Stimulated activated CD8-positive, alpha-beta memory T cell treated with anti-CD3 and anti-CD28 coated beads, Interleukin-4, amount 100 ng/mL, for 4 hours (primary cell): ENCODE data around the gene DHRS7B.
"Not testable (repeated sequence)": the region's sequence is repeated elsewhere in the genome, so short reads cannot be mapped to it uniquely, and the experiment has no call there.

Experiments
- DNase-seq, 2 donors: peaks; one replicate each; pipeline ENCODE4 v3.0.0-alpha.2; 2020; ENCODE audit warnings: low read depth in 2 of 2, low spot score in 1 of 2

The DHRS7B gene

GRCh38 chr17:21107067-21107650, 19.6 kb upstream of the DHRS7B start:
- not testable (repeated sequence) for DNase-seq

- DNase-seq: no peak
These were observed 18.1 kb upstream of the DHRS7B start for GRCh38 chr17:21108651-21109050.

DNA sequence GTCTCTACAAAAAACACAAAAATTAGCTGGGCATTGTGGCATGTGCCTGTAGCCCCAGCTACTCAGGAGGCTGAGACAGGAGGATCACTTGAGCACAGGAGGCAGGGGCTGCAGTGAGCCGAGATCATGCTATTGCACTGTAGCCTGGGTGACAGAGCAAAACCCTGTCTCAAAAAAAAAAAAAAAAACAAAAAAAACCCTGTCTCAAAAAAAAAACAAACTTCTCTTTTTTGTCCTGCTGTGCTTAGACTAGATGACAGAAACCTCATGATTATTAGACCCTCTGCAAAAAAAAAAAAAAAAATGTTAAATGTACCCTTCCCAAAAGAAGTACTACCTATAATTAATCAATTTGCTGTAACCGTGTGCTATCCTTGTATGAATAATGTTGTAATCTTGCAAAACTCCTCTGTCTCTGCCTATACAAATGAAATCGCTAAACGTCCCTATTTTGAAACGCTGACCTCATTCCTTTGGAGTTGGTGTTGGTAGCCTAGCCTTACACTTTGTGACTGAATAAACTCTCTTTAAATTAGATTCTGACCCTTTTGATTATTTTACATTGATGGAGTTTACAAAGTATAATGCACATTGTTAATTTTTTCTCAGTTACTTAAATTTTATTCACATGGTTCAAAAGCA, 13.6 kb upstream of the DHRS7B start:
- no peak for DNase-seq

DNA sequence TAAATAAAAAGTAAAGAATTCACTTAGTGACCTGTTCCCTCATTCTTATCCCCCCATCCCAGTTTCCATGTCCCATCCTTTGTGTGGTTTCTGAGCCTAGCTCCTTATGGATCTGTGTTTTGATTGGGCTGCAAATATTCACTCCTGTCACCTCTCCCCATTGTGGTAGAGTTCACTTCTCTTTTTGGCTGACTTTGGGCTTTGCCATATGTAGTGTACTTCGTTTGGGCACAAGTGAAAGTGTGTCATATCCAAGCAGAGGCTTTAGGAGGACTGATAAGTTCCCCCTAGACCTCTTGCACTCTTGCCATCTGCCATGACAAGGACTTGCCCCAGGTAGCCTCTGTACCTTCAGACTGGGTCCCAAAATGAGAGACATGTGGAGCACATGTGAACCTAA, 13.0 kb upstream of the DHRS7B start:
- DNase-seq: no peak

- not testable (repeated sequence) for DNase-seq
These were observed 12.0 kb upstream of the DHRS7B start for GRCh38 chr17:21114791-21115190.

DNA sequence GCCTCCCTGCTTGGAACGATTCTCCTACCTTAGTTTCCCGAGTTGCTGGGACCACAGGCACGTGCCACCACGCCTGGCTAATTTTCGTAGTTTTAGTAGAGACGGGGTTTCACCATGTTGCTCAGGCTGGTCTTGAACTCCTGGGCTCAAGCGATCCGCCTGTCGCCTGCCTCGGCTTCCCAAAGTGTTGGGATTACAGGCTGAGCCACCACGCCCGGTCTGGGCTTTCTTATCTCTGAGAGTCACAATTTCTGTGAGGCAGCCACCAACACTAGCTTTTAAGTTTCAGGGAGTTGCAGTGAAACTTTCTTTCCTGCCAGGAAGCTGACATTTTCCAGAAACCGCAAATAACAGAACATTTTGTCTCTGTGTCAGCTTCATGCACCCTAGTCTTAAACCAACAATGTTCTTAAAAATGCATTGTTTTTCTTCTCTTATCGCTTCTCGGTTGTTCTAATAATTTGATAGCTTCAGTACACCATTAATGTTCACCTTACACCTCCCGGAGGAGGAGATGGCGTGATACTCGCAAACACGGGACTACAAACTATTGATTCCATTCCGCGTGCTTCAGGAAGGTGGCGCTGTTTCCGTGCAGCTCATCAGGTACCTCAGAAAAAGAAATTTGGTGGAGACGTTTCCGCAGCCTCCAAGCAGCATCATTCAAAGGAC, 7.4 kb upstream of the DHRS7B start:
- DNase-seq: peak; percentile 25 to 43

- DNase-seq: no peak
These were observed 6.9 kb upstream of the DHRS7B start for GRCh38 chr17:21119919-21120249.

- no peak for DNase-seq
These were observed 2.7 kb upstream of the DHRS7B start for GRCh38 chr17:21124086-21124485.

GRCh38 chr17:21124517-21124916, 2.2 kb upstream of the DHRS7B start:
- DNase-seq: not testable (repeated sequence)

- peak; percentile 20 to 49 for DNase-seq
These were observed 902 bp upstream of the DHRS7B start for GRCh38 chr17:21125862-21126261.

DNA sequence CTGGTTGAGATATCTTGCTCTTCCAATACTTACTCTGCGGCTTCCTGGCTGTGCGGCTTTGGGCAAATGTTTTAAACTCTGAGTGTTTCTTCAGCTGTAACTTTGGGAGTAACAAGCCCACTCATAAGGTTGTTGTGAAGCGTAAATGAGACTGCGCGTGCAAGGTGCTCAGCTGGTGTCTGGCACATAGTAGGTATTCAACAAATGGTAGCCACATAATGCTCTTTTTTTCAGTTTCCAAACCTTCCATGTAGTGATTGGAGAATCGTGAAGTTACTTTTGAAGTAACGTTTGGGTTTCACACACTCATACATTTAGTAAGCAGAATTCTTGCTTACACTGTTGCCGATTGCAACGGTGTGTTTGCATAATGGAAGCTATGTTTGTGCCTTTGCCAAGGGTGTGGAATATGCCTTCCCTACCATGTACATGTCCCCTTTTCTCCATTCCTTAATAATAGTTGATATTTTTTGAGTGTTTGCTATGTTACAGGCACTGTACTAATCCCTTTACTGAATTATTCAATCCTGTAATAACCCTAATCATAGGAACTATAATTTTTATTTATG, 829 bp downstream of the DHRS7B start:
- no peak for DNase-seq

GRCh38 chr17:21129023-21129681, 2.4 kb downstream of the DHRS7B start:
- no peak for DNase-seq

DNA sequence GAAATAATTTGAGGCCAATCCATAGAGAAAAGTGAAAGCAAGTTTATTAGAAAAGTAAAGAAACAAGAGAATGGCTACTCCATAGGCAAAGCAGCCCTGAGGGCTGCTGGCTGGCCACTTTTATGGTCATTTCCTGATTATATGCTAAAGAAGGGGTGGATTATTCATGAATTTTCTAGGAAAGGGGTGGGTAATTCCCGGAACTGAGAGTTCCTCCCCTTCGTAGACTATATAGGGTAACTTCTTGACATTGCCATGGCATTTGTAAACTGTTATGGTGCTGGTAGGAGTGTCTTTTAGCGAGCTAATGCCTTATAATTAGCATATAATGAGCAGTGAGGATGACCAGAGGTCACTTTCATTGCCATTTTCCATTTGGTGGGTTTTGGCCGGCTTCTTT, 4.4 kb downstream of the DHRS7B start:
- DNase-seq: no peak

GRCh38 chr17:21132428-21132827, 5.7 kb downstream of the DHRS7B start:
- no peak for DNase-seq

DNA sequence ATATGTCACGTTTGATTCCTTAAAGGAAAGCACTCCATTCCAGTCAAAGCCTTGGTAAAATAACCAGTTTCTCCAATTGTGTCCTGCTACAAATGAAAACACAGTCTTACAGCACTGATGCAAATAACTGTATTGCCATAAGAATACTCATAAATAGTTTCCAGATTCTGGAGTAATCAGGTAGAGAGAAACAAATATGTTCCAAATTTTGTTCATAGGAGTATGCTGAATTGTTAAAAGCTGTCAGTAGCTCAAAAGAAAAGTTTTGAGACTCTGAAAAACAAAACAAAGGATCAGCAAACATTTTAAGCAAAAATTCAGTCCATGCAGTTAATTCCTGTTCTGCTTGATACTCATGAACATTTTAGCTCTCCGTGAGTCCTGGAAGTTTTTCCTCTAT, 7.8 kb downstream of the DHRS7B start:
- DNase-seq: no peak

DNA sequence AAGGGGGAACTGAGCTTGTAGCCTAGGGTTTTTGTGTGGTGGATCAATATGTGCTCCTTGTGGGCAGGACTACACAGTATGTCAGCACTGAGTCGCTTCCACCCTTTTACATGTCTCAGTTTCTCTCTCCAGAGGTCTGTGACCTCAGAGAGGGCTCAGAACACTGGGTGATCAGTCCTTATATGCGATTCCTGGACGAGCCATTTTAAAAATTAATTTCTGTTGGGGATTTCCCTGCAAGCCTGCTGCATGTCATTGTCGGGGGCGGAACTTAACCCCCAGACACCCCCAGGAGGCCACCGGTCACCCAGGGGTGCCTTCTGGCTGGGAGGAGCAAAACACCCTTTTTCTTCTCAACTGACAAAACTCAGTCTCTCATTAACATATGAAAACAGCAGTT, 14.1 kb downstream of the DHRS7B start:
- DNase-seq: no peak

DNA sequence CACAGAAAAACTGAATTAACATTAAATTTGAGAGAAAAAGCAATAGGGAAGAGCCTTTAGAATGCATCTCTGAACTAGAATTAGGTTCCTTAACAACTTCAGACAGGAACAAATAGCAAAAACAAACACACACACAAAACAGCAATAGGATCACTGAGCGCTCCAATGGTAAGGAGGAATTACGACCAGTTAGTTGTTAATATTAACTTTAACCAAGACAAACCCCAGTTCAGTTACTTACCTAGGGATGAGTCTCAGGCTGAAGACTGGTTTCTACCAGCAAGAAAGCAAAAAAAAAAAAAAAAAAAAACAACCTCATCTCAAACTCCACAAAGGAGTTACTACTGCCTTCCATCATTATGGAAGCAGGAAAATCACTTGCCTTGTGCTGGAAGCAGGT, 14.6 kb downstream of the DHRS7B start:
- DNase-seq: no peak

DNA sequence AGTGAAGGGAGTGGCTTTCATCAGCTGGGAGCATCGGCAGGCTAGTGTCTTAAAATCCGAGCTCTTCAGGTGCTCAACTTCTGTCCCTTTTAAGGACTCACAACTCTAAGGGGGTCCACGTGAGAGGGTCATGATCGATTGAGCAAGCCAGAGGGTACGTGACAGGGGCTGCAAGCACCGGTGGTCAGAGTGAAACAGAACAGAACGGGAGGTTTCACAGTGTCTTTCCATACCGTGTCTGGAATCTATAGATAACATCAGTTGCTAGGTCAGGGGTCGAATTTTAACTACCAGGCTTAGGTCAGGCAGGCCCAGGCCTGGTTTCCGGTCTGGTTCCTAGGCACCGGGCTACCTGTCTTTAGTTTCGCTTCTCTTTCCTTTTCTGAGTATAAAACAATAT, 15.3 kb downstream of the DHRS7B start:
- DNase-seq: not testable (repeated sequence)

DNA sequence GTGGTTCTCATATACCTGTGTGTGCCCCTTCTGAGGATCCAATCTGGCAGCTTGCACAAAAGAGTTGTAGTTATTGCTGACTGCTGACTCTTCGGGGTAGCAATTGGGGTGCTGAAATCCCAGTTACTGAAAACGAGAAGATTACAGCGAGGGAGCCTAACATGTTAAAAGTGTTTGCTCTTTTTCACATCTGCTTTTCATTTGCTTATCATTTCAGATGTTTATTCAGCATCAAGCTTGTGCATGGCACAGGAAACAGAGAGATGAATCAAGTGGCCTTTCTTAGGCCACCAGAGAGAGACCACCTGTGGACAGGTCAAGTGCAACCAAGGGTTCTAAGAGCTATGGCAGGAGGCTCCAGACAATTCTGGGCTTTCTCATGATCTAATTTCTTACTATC, 16.9 kb downstream of the DHRS7B start:
- no peak for DNase-seq

- not testable (repeated sequence) for DNase-seq
These were observed 17.5 kb downstream of the DHRS7B start for GRCh38 chr17:21144299-21144698.

GRCh38 chr17:21146362-21147015, 19.7 kb downstream of the DHRS7B start:
- DNase-seq: no peak
